Kasumi-1 (cell line): Measurements from ENCODE around the gene STKLD1.
"Not testable (repeated sequence)": the region's sequence is repeated elsewhere in the genome, so short reads cannot be mapped to it uniquely, and the experiment has no call there.

Source experiments
- DNase-seq, 2 experiments: peaks; one replicate each; lab custom pipeline; 2025; lab: John Stamatoyannopoulos, UW

STKLD1 gene

GRCh38 chr9:133375724-133376654 lies at the start of gene STKLD1, which contains the start of gene SURF4:
STKLD1 (plus strand) TSS chr9:133376366; CDS start chr9:133376474, 108 bp downstream.
SURF4 (minus strand) TSS chr9:133376060; CDS start chr9:133375969, 91 bp downstream.
- DNase-seq, result peak; percentile 86 to 91

GRCh38 chr9:133327021-133327420 lies 49.1 kb upstream of the STKLD1 start:
- DNase-seq, result not testable (repeated sequence)

- DNase-seq, result no peak
These were observed 48.2 kb upstream of the STKLD1 start for GRCh38 chr9:133327834-133328484.

- peak in 1 of 2 experiments; percentile 24 for DNase-seq
These were observed 46.6 kb upstream of the STKLD1 start for GRCh38 chr9:133329306-133330156.

GRCh38 chr9:133331221-133331620 lies 44.9 kb upstream of the STKLD1 start:
- no peak for DNase-seq

- no peak for DNase-seq
These were observed 44.4 kb upstream of the STKLD1 start for GRCh38 chr9:133331641-133332380.

- DNase-seq, result no peak
These were observed 43.8 kb upstream of the STKLD1 start for GRCh38 chr9:133332381-133332730.

- no peak for DNase-seq
These were observed 43.2 kb upstream of the STKLD1 start for GRCh38 chr9:133333011-133333410.

GRCh38 chr9:133333566-133333965 lies 42.6 kb upstream of the STKLD1 start:
- DNase-seq, result no peak

GRCh38 chr9:133334161-133334560 lies 42.0 kb upstream of the STKLD1 start:
- no peak for DNase-seq

- not testable (repeated sequence) for DNase-seq
These were observed 41.3 kb upstream of the STKLD1 start for GRCh38 chr9:133334888-133335287.

- DNase-seq, result peak; percentile 91
These were observed 40.0 kb upstream of the STKLD1 start, which contains the start of gene SURF6 for GRCh38 chr9:133335924-133336811. SURF6 (minus strand) TSS chr9:133336188; CDS start chr9:133336132, 56 bp downstream.

- DNase-seq, result no peak
These were observed 36.5 kb upstream of the STKLD1 start for GRCh38 chr9:133339641-133340040.

GRCh38 chr9:133340256-133340655 lies 35.9 kb upstream of the STKLD1 start:
- DNase-seq, result peak; percentile 59 to 64

GRCh38 chr9:133340916-133341315 lies 35.2 kb upstream of the STKLD1 start:
- no peak for DNase-seq

GRCh38 chr9:133341369-133342068 lies 34.6 kb upstream of the STKLD1 start:
- peak; percentile 47 to 49 for DNase-seq

GRCh38 chr9:133342069-133342406 lies 34.1 kb upstream of the STKLD1 start:
- no peak for DNase-seq

GRCh38 chr9:133342570-133342969 lies 33.6 kb upstream of the STKLD1 start:
- DNase-seq, result no peak

- DNase-seq, result no peak
These were observed 32.1 kb upstream of the STKLD1 start for GRCh38 chr9:133344071-133344470.

GRCh38 chr9:133344979-133345378 lies 31.2 kb upstream of the STKLD1 start:
- no peak for DNase-seq
